Liver (tissue), 2 donors: ENCODE measurements around the gene TKTL1.
"Not testable (repeated sequence)": the region's sequence is repeated elsewhere in the genome, so short reads cannot be mapped to it uniquely, and the experiment has no call there.

Experiments used
- YY1 ChIP-seq: IDR thresholded peaks from 2 replicates; pipeline ENCODE4 v1.6.1; 2016; ENCODE audit warnings: antibody characterized with exemption, mild to moderate bottlenecking
- TF ChIP-seq, protein P1 (sequence below): fragments of 150-350 bp; IDR thresholded peaks from 2 replicates; pipeline ENCODE4 v1.5.1; 2017; ENCODE audit warnings: improper control_type of control experiment, low read depth, low read length; ENCODE audit not compliant: missing input control
- TF ChIP-seq, protein P2 (sequence below): IDR thresholded peaks from 2 replicates; pipeline ENCODE4 v1.6.1; 2016; ENCODE audit warnings: antibody characterized with exemption
- donor health status: healthy.

DNA sequence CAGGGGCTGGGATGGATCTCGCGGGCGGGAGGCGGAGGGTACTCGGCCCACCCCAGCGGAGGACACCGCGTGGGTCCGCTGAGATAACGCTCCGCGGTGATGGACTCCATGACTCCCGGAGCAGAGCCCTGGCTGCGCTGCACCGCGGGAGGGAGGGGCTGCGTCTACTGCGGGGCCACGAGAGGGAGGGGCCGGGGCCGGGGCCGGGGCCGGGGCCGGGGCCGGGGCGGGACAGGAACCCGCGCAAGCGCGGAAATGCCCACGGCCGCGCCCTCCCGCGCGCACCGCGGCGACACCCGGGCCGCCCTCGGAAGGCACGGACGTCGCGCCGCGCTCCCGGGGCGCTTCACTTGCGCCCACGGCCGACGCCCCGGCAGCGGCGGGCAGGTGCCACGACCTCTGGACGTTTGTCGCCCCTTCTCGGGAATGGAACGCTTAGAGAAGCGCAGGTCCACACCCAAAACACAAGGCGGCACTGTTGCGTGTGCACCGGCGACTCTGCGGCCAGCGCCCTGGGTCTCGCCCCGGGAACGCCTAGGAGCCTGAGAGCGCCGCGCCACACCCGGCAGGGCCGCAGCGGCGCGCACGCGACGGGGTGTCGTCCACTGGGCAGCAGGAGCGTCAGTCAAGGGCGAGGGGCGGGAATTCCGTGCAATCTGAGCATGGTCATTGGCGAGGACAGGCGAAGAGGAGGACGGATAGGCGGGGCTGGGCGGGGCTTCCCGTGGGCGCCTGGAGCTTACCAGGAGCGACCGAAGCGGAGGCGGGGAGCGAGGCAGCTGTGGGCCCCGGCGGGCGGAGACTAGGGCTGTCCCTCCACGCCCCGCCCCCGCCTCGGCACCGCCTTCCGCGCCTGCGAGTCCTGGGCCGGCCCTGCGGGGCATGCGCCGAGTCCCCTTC is 46.1 kb downstream of the TKTL1 start:
- not testable (repeated sequence) for TF ChIP-seq YY1
- TF ChIP-seq, protein P1, sequence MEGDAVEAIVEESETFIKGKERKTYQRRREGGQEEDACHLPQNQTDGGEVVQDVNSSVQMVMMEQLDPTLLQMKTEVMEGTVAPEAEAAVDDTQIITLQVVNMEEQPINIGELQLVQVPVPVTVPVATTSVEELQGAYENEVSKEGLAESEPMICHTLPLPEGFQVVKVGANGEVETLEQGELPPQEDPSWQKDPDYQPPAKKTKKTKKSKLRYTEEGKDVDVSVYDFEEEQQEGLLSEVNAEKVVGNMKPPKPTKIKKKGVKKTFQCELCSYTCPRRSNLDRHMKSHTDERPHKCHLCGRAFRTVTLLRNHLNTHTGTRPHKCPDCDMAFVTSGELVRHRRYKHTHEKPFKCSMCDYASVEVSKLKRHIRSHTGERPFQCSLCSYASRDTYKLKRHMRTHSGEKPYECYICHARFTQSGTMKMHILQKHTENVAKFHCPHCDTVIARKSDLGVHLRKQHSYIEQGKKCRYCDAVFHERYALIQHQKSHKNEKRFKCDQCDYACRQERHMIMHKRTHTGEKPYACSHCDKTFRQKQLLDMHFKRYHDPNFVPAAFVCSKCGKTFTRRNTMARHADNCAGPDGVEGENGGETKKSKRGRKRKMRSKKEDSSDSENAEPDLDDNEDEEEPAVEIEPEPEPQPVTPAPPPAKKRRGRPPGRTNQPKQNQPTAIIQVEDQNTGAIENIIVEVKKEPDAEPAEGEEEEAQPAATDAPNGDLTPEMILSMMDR = not testable (repeated sequence)
- TF ChIP-seq, protein P2, sequence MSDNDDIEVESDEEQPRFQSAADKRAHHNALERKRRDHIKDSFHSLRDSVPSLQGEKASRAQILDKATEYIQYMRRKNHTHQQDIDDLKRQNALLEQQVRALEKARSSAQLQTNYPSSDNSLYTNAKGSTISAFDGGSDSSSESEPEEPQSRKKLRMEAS = not testable (repeated sequence)
